ENCODE data around the gene PTPN13. TPM values are rescaled to one million over a fixed set of nuclear protein-coding genes. Genes with fewer than 3 reads are reported as not detected.

Gene PTPN13, protein sequence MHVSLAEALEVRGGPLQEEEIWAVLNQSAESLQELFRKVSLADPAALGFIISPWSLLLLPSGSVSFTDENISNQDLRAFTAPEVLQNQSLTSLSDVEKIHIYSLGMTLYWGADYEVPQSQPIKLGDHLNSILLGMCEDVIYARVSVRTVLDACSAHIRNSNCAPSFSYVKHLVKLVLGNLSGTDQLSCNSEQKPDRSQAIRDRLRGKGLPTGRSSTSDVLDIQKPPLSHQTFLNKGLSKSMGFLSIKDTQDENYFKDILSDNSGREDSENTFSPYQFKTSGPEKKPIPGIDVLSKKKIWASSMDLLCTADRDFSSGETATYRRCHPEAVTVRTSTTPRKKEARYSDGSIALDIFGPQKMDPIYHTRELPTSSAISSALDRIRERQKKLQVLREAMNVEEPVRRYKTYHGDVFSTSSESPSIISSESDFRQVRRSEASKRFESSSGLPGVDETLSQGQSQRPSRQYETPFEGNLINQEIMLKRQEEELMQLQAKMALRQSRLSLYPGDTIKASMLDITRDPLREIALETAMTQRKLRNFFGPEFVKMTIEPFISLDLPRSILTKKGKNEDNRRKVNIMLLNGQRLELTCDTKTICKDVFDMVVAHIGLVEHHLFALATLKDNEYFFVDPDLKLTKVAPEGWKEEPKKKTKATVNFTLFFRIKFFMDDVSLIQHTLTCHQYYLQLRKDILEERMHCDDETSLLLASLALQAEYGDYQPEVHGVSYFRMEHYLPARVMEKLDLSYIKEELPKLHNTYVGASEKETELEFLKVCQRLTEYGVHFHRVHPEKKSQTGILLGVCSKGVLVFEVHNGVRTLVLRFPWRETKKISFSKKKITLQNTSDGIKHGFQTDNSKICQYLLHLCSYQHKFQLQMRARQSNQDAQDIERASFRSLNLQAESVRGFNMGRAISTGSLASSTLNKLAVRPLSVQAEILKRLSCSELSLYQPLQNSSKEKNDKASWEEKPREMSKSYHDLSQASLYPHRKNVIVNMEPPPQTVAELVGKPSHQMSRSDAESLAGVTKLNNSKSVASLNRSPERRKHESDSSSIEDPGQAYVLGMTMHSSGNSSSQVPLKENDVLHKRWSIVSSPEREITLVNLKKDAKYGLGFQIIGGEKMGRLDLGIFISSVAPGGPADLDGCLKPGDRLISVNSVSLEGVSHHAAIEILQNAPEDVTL (N-terminal part only)
- total RNA-seq (10 to 100 TPM in 3 of 5 donors, 1 to 10 TPM in 2; 2.3 to 38.6 (median 12.9) TPM), polyA plus RNA-seq (1 to 10 TPM; 2.9 to 7.6 (median 3.1) TPM)
- long read RNA-seq, donor 1: 0 reads
- long read RNA-seq, donor 2: 0 reads
- long read RNA-seq, donor 3: 0 reads
- long read RNA-seq, donor 4: 0 reads
- long read RNA-seq, donor 5: 0 reads
- long read RNA-seq, donor 6: 0 reads
- long read RNA-seq, donor 7: 0 reads
- long read RNA-seq, donor 8, partial matches to known transcripts: 0 of 1 reads
- long read RNA-seq, donor 8, other reads (novel, unspliced or antisense): 0 of 1 reads
- long read RNA-seq, donor 9: 0 reads
- long read RNA-seq, donor 10: 0 reads

DNA sequence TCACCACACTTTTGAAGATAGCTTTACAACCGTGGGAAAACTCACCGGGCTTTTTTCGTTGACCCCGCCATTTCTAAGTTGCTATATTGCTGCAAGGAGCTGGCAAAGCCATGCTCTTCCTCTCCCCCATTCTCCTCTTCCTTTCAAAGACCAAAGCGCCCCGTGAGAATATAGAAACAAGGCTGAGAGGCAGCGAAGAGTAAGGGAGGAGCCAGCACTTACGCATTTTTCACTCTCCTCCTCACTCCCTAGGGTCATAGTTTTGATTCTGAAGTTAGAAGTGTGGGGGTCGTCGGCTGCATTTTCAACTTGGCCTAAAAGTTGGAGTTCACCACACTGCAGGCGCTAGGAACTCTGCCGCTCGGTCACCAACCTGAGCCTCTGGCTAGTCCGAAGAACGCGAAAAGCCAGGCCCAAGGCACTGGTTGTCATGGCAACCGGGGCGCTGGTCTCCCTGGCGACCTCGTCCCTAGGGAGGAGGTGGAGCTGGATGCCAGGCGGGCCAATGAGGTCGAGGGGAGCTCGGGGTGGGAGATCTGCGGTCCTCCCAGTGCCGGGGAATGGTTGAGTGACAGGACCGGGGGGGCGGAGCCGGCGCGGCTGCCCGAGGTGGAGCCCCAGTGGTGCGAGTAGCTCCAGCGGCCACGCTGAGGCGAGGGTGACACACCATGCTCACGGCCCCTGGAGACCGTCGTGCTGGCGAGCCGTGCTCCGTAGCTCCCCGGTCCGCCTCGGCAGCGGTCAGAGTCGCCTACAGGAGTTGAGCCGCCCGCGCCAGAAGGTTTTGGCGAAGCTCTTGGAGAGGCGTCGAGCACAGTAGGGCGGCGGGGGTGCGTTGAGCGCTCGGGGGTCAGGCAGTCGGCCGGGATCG is at the start of gene PTPN13:
PTPN13 (plus strand) TSS at position 628 of the 871 bp plus-strand sequence. CDS start 40,942 bp downstream, outside the sequence.
- 1 to 4% (median 2%) methylated on average over 36 to 60 of the region's 60 CpGs for WGBS, 5 donors
- TF ChIP-seq EP300 (IDR thresholded peaks at IDR 0.05): no peak
- peak; percentile 70 to 93 (median 91) for TF ChIP-seq POLR2AphosphoS5 (IDR thresholded peaks at IDR 0.05)
- peak in 2 of 4 donors; percentile 52 to 67 for TF ChIP-seq POLR2A (IDR thresholded peaks at IDR 0.05)
- peak; percentile 98 to 99 for DNase-seq
- H3K9me3 ChIP-seq: no peaks in the 10 kb centered on the region
- H3K4me3 ChIP-seq: peak within 1 kb of the TSS; percentile 64 to 87 (median 78)
- H3K27ac ChIP-seq: peak within 1 kb of the TSS; percentile 85 to 91 (median 89)
- intact Hi-C loops (cut with DNase I; ENCODE audit: low total_unique reads): no loop called here
- no peaks in the 10 kb centered on the region for H3K36me3 ChIP-seq
- H3K4me1 ChIP-seq: peaks cover 4 to 48% (median 39%) of the 10 kb centered on the region in 4 donors
- peaks cover 0 to 12% (median 0%) of the 10 kb centered on the region in 3 donors for H3K27me3 ChIP-seq

DNA sequence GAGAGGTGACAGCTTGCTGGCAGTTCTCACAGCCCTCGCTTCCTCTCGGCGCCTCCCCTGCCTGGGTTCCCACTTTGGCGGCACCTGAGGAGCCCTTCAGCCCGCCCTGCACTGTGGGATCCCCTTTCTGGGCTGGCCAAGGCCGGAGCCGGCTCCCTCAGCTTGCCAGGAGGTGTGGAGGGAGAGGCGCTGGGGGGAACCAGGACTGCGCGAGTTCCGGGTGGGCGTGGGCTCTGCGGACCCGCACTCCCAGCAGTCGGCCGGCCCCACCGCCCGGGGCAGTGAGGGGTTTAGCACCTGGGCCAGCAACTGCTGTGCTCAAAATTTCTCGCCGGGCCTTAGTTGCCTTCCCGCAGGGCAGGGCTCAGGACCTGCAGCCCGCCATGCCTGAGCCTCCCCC is 47.0 kb upstream of the PTPN13 start:
- WGBS, 5 donors: 94 to 98% (median 97%) methylated on average over 6 to 22 of the region's 22 CpGs
- intact Hi-C loops (cut with DNase I; ENCODE audit: low total_unique reads): no loop called here
- Histone ChIP-seq H3K27me3 (no peaks in the 10 kb centered on the region), H3K4me1 (no peaks in the 10 kb centered on the region), H3K27ac (no peak overlapping the region), H3K9me3 (no peaks in the 10 kb centered on the region), H3K4me3 (no peak overlapping the region), H3K36me3 (no peaks in the 10 kb centered on the region)
- TF ChIP-seq EP300 (IDR thresholded peaks at IDR 0.05): no peak
- no peak for TF ChIP-seq POLR2AphosphoS5 (IDR thresholded peaks at IDR 0.05)
- TF ChIP-seq, protein P1, sequence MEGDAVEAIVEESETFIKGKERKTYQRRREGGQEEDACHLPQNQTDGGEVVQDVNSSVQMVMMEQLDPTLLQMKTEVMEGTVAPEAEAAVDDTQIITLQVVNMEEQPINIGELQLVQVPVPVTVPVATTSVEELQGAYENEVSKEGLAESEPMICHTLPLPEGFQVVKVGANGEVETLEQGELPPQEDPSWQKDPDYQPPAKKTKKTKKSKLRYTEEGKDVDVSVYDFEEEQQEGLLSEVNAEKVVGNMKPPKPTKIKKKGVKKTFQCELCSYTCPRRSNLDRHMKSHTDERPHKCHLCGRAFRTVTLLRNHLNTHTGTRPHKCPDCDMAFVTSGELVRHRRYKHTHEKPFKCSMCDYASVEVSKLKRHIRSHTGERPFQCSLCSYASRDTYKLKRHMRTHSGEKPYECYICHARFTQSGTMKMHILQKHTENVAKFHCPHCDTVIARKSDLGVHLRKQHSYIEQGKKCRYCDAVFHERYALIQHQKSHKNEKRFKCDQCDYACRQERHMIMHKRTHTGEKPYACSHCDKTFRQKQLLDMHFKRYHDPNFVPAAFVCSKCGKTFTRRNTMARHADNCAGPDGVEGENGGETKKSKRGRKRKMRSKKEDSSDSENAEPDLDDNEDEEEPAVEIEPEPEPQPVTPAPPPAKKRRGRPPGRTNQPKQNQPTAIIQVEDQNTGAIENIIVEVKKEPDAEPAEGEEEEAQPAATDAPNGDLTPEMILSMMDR (IDR thresholded peaks at IDR 0.05): no peak
- no peak for TF ChIP-seq POLR2A (IDR thresholded peaks at IDR 0.05)
- DNase-seq: no peak

DNA sequence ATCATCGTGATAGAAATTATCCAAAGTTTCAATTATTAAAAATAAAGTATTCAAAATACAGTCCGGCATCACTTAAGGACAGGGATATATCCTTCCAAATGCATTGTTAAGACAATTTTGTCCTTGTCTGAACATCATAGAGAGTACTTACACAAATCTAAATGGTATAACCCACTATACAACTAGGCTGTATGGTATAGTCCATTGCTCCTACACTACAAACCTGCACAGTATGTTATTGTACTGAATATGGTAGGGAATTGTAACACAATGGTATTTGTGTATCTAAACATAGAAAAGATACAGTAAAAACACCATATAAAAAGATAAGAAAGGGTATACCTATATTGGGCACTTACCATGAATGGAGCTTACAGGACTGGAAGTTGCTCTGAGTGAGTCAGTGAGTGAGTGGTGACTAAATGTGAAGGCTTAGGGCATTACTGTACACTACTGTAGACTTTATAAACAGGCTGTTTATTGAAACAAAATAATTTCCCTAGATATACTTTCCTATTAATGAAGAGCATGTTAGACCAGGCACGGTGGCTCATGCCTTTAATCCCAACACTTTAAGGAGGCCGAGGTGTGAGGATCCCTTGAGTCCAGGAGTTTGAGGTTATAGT is 44.8 kb upstream of the PTPN13 start:
- no peaks in the 10 kb centered on the region for H3K9me3 ChIP-seq
- no peaks in the 10 kb centered on the region for H3K27me3 ChIP-seq
- intact Hi-C loops (cut with DNase I; ENCODE audit: low total_unique reads): no loop called here
- no peak overlapping the region for H3K4me3 ChIP-seq
- no peaks in the 10 kb centered on the region for H3K36me3 ChIP-seq
- H3K27ac ChIP-seq: no peak overlapping the region
- H3K4me1 ChIP-seq: no peaks in the 10 kb centered on the region
- WGBS, 5 donors: 90 to 96% (median 92%) methylated on average over 4 of the region's 4 CpGs
- DNase-seq: no peak
- TF ChIP-seq POLR2AphosphoS5 (IDR thresholded peaks at IDR 0.05) (no peak), EP300 (IDR thresholded peaks at IDR 0.05) (no peak)

DNA sequence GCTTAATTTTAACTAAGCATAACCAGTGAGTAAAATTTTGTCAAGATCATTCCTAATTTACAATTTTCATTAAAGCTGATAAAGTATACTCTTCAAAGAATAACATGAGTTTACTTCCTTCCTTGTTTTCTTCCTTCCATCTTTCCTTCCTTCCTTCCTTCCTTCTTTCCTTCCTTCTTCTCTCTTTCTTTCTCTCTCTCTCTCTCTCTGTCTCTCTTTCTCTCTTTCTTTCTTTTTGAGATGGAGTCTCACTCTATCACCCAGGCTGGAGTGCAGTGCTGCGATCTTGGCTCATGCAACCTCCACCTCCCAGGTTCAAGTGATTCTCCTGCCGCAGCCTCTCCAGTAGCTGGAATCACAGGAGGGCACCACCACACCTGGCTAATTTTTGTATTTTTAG is 42.7 kb upstream of the PTPN13 start:
- no peaks in the 10 kb centered on the region for H3K9me3 ChIP-seq
- intact Hi-C loops (cut with DNase I; ENCODE audit: low total_unique reads): no loop called here
- H3K27me3 ChIP-seq: no peaks in the 10 kb centered on the region
- H3K27ac ChIP-seq: no peak overlapping the region
- H3K4me3 ChIP-seq: no peak overlapping the region
- no peak for DNase-seq
- WGBS, 5 donors: 92 to 98% (median 97%) methylated on average over 2 of the region's 2 CpGs
- no peaks in the 10 kb centered on the region for H3K36me3 ChIP-seq
- H3K4me1 ChIP-seq: no peaks in the 10 kb centered on the region
- TF ChIP-seq POLR2AphosphoS5 (IDR thresholded peaks at IDR 0.05): no peak
- TF ChIP-seq EP300 (IDR thresholded peaks at IDR 0.05): no peak
- TF ChIP-seq, protein P1 (IDR thresholded peaks at IDR 0.05): no peak
- no peak for TF ChIP-seq POLR2A (IDR thresholded peaks at IDR 0.05)
